Fibroblast of lung (primary cell): ENCODE measurements around the gene CLCN4. TPM values are rescaled to one million over a fixed set of nuclear protein-coding genes. Genes with fewer than 3 reads are reported as not detected.
A peak's percentile ranks its signal among the peaks of the same experiment; 100 is the strongest.

Experiments
- DNase-seq, 2 donors: peaks; one replicate each; pipeline versions ENCODE4 v3.0.0 to v3.0.0-alpha.2; 2010; ENCODE audit warnings: low read depth in 2 of 2
- H2AFZ ChIP-seq: 2 replicates; pipeline ENCODE4 v1.5.1; 2012; ENCODE audit warnings: low read length, control low read depth, inconsistent platforms
- H3K27ac ChIP-seq: 2 replicates; pipeline ENCODE4 v1.5.1; 2011; ENCODE audit warnings: low read length, control low read depth; ENCODE audit not compliant: insufficient read depth
- H3K27me3 ChIP-seq: 2 replicates; pipeline ENCODE4 v1.5.1; 2011; ENCODE audit warnings: mild to moderate bottlenecking, low read length; ENCODE audit not compliant: control insufficient read depth, insufficient read depth
- H3K36me3 ChIP-seq: 2 replicates; pipeline ENCODE4 v1.5.1; 2011; ENCODE audit warnings: low read length; ENCODE audit not compliant: control insufficient read depth, insufficient read depth
- H3K4me1 ChIP-seq: 2 replicates; pipeline ENCODE4 v1.5.1; 2011; ENCODE audit warnings: low read length; ENCODE audit not compliant: control insufficient read depth, insufficient read depth; ENCODE audit errors: extremely low read depth
- H3K4me2 ChIP-seq: 2 replicates; pipeline ENCODE4 v1.5.1; 2011; ENCODE audit warnings: low read length, control low read depth; ENCODE audit not compliant: insufficient read depth; ENCODE audit errors: extremely low read depth
- H3K4me3 ChIP-seq, 4 experiments: fragments of 200-600 bp in 1 of 4; sonication (generic) in 1 of 4; replicated peaks in 1 of 4; 2 replicates each; pipeline ENCODE4 v1.5.1; 2011 to 2016; ENCODE audit warnings: low read length in 4 of 4, low read depth in 3 of 4, mild to moderate bottlenecking in 3 of 4, control low read depth in 2 of 4, inconsistent platforms in 1 of 4, mixed read lengths in 1 of 4; ENCODE audit not compliant: insufficient read depth in 1 of 4; ENCODE audit errors: control extremely low read depth in 1 of 4
- H3K79me2 ChIP-seq: 2 replicates; pipeline ENCODE4 v1.5.1; 2012; ENCODE audit warnings: mild to moderate bottlenecking, low read length, inconsistent platforms; ENCODE audit not compliant: control insufficient read depth, insufficient read depth
- H3K9ac ChIP-seq: 2 replicates; pipeline ENCODE4 v1.5.1; 2011; ENCODE audit warnings: mild to moderate bottlenecking, low read length, control low read depth; ENCODE audit not compliant: insufficient read depth
- H3K9me3 ChIP-seq: 2 replicates; pipeline ENCODE4 v1.5.1; 2012; ENCODE audit warnings: low read depth, low read length; ENCODE audit not compliant: control insufficient read depth, insufficient read depth
- H4K20me1 ChIP-seq: 2 replicates; pipeline ENCODE4 v1.5.1; 2011; ENCODE audit warnings: low read length; ENCODE audit not compliant: control insufficient read depth, insufficient read depth; ENCODE audit errors: extremely low read depth
- EZH2 ChIP-seq: IDR thresholded peaks from 2 replicates; pipeline ENCODE4 v1.5.1; 2012; ENCODE audit warnings: low read length, control low read depth, mild to moderate bottlenecking; ENCODE audit errors: missing control alignments
- polyA plus RNA-seq, 2 donors: library from polyadenylated mRNA; depleted of rRNA in 1 of 2; stranded (reverse) in 1 of 2; unstranded in 1 of 2; fragments of >200 nt; gene quantifications; 2 replicates each; pipeline ENCODE4 v1.2.1, GENCODE V29; 2011 to 2012; ENCODE audit warnings: missing spikeins in 1 of 2
- total RNA-seq: library from RNA; depleted of rRNA; stranded (reverse); fragments of >200 nt; gene quantifications from 2 replicates; pipeline ENCODE4 v1.2.1, GENCODE V29; 2014
- TF ChIP-seq, protein P1 (sequence below), 2 donors: IDR thresholded peaks in 1 of 2; conservative IDR thresholded peaks in 1 of 2; 1 replicate in 1 of 2; 2 replicates in 1 of 2; pipeline ENCODE4 v1.5.1; 2011 to 2012; ENCODE audit warnings: low read length in 2 of 2, control low read depth in 1 of 2, inconsistent platforms in 1 of 2, low read depth in 1 of 2, mild to moderate bottlenecking in 1 of 2

Gene CLCN4
- total and polyA plus RNA-seq, 2 donors (not counting 1 experiment from before 2014, with no cell fraction given), result 0.70 to 4.0 TPM

DNA sequence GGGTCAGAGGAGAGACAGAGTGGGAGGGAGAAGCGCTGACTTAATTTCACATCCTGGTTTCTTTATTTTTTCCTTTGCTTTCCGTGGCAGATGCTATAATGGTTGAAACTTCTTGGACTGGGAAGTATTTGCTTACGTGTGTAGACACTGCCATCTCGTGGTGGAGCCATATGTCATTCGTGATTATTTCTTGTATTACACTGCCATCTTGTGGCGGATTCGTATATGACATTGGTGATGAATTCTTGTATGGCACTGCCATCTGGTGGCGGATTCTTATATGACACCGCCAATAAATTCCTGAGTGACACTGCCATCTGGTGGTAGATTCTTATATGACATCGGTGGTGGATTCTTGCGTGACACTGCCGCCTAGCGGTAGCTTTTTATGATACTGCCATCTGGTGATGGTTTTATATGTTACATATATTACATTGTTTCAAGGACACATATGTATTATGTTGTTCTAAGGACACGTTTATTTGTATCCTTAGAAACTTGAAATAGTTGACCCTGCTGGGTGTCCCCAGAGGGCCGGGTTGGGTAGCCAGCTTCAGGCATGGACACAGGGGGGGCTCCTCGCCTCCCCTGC, 37.3 kb upstream of the CLCN4 start:
- H3K4me1 ChIP-seq, result no peaks in the 10 kb centered on the region
- no peaks in the 10 kb centered on the region for H3K79me2 ChIP-seq
- no peaks in the 10 kb centered on the region for H3K9me3 ChIP-seq
- no peak overlapping the region for H3K27ac ChIP-seq
- TF ChIP-seq, protein P1, sequence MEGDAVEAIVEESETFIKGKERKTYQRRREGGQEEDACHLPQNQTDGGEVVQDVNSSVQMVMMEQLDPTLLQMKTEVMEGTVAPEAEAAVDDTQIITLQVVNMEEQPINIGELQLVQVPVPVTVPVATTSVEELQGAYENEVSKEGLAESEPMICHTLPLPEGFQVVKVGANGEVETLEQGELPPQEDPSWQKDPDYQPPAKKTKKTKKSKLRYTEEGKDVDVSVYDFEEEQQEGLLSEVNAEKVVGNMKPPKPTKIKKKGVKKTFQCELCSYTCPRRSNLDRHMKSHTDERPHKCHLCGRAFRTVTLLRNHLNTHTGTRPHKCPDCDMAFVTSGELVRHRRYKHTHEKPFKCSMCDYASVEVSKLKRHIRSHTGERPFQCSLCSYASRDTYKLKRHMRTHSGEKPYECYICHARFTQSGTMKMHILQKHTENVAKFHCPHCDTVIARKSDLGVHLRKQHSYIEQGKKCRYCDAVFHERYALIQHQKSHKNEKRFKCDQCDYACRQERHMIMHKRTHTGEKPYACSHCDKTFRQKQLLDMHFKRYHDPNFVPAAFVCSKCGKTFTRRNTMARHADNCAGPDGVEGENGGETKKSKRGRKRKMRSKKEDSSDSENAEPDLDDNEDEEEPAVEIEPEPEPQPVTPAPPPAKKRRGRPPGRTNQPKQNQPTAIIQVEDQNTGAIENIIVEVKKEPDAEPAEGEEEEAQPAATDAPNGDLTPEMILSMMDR (conservative IDR thresholded peaks at IDR 0.05 in 1 of 2, IDR thresholded peaks at IDR 0.05 in 1 of 2; ENCODE audit: low read depth in 1 of 2, low read length in 2 of 2), result peak; percentile 87 to 97
- TF ChIP-seq EZH2, result no peak
- H3K36me3 ChIP-seq, result peaks cover 4% of the 10 kb centered on the region
- H2AFZ ChIP-seq, result no peak overlapping the region
- no peak overlapping the region for H3K4me3 ChIP-seq
- peak; percentile 76 to 91 for DNase-seq
- H3K27me3 ChIP-seq, result no peaks in the 10 kb centered on the region
- no peak overlapping the region for H3K4me2 ChIP-seq
- H3K9ac ChIP-seq, result no peak overlapping the region
- H4K20me1 ChIP-seq, result no peaks in the 10 kb centered on the region

DNA sequence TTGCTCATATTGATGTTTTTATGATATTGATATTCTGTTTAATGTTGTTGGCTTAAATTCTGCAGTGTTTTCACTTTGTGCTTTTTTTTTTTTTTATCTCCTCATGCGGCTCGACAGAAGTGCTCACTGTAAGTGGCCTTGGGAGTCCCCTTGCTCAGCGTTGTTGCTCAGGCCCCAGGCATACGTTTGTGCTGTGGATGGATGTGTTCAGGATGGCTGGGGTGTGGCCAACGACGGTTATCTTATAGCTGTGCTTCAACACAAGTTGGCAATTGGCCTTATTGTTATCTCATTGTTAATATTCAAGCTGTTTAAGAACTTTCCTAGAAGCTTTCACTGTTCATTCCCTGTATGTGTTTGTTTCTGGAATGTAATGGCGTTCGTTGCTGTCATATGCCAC, 36.4 kb upstream of the CLCN4 start:
- DNase-seq, result no peak
- TF ChIP-seq EZH2, result no peak
- TF ChIP-seq, protein P1 (conservative IDR thresholded peaks at IDR 0.05 in 1 of 2, IDR thresholded peaks at IDR 0.05 in 1 of 2; ENCODE audit: low read depth in 1 of 2, low read length in 2 of 2), result no peak

DNA sequence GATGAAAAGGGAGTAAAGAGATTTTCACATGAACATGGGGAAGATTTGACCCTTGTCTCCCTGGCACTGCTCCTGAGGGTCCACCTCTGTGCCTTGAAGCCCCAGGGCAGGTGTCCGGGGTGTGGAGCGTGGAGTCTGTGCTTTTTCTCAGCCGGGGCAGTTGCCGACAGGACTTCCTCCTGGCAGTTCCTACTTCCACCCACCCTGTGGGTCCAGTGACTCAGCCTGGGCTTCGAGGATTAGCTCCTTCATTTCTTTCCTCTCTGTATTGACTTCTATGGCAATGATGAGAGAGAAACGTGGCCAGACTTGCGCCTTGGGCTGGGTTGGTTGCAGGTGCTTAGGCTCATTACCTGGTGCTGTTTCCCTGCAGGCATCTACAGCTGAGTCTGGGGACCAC, 35.9 kb upstream of the CLCN4 start:
- TF ChIP-seq, protein P1 (conservative IDR thresholded peaks at IDR 0.05 in 1 of 2, IDR thresholded peaks at IDR 0.05 in 1 of 2; ENCODE audit: low read depth in 1 of 2, low read length in 2 of 2), result no peak
- TF ChIP-seq EZH2, result no peak
- H3K9me3 ChIP-seq, result no peaks in the 10 kb centered on the region
- H3K4me2 ChIP-seq, result no peak overlapping the region
- H2AFZ ChIP-seq, result no peak overlapping the region
- H3K4me3 ChIP-seq, result no peak overlapping the region
- H3K27ac ChIP-seq, result no peak overlapping the region
- no peak for DNase-seq
- no peak overlapping the region for H3K9ac ChIP-seq
- H4K20me1 ChIP-seq, result no peaks in the 10 kb centered on the region
- H3K4me1 ChIP-seq, result no peaks in the 10 kb centered on the region
- peaks cover 4% of the 10 kb centered on the region for H3K36me3 ChIP-seq
- no peaks in the 10 kb centered on the region for H3K27me3 ChIP-seq
- H3K79me2 ChIP-seq, result no peaks in the 10 kb centered on the region

More for the DNA sequence above, 36.4 kb upstream of the CLCN4 start:
- no peaks in the 10 kb centered on the region for H3K79me2 ChIP-seq
- H2AFZ ChIP-seq, result no peak overlapping the region
- H3K27ac ChIP-seq, result no peak overlapping the region
- H3K4me1 ChIP-seq, result no peaks in the 10 kb centered on the region
- H3K4me2 ChIP-seq, result no peak overlapping the region
- H3K4me3 ChIP-seq, result no peak overlapping the region
- H3K36me3 ChIP-seq, result peaks cover 4% of the 10 kb centered on the region
- H3K9me3 ChIP-seq, result no peaks in the 10 kb centered on the region
- no peak overlapping the region for H3K9ac ChIP-seq
- no peaks in the 10 kb centered on the region for H4K20me1 ChIP-seq
- H3K27me3 ChIP-seq, result no peaks in the 10 kb centered on the region
